ENCODE measurements around the gene BRD8.

DNA sequence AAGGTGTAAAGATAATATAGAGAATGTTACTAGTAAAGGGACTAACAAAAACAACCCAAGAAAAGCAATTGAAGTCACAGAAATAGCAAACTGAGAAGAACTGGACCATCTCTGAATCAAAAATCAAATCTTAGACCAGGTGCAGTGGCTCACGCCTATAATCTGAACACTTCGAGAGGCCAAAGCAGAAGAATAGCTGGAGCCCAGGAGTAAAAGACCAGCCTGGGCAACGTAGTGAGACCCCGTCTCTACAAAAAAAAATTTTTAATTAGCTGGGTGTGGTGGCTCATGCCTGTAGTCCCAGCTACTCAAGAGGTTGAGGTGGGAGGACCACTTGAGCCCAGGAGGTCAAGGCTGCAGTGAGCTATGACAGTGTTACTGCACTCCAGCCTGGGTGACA lies 67.2 kb downstream of the BRD8 start:
- TF ChIP-seq, protein P1, sequence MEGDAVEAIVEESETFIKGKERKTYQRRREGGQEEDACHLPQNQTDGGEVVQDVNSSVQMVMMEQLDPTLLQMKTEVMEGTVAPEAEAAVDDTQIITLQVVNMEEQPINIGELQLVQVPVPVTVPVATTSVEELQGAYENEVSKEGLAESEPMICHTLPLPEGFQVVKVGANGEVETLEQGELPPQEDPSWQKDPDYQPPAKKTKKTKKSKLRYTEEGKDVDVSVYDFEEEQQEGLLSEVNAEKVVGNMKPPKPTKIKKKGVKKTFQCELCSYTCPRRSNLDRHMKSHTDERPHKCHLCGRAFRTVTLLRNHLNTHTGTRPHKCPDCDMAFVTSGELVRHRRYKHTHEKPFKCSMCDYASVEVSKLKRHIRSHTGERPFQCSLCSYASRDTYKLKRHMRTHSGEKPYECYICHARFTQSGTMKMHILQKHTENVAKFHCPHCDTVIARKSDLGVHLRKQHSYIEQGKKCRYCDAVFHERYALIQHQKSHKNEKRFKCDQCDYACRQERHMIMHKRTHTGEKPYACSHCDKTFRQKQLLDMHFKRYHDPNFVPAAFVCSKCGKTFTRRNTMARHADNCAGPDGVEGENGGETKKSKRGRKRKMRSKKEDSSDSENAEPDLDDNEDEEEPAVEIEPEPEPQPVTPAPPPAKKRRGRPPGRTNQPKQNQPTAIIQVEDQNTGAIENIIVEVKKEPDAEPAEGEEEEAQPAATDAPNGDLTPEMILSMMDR (IDR thresholded peaks at IDR 0.05), result no peak
- TF ChIP-seq CBFB (CRISPR knock-in tag; IDR thresholded peaks at IDR 0.05; ENCODE audit: low read depth) (no peak), MAX (CRISPR knock-in tag; IDR thresholded peaks at IDR 0.05) (no peak), SP1 (CRISPR knock-in tag; conservative IDR thresholded peaks at IDR 0.05) (no peak), ZBTB21 (CRISPR knock-in tag; IDR thresholded peaks at IDR 0.05; ENCODE audit: borderline replicate concordance) (no peak), ZNF512 (CRISPR knock-in tag; IDR thresholded peaks at IDR 0.05; ENCODE audit: borderline replicate concordance) (no peak)
